GM10248 (cell line): ENCODE measurements around the gene PIPOX.

ENCODE experiments used
- CTCF ChIA-PET: fragments of 300-600 bp; sonication (Branson Sonifier 250); formaldehyde crosslinking; extraction: SDS; loops from one replicate; lab custom pipeline; 2021; ENCODE audit warnings: antibody characterized with exemption; lab: Yijun Ruan, JAX
- POLR2A ChIA-PET: fragments of 350-650 bp; sonication (Branson Sonifier 250); formaldehyde crosslinking; extraction: SDS; loops from one replicate; lab custom pipeline; 2020; ENCODE audit warnings: antibody characterized with exemption; lab: Yijun Ruan, JAX
- DNase-seq: peaks from one replicate; pipeline ENCODE4 v3.0.0; 2012; ENCODE audit errors: extremely low spot score
- CTCF ChIP-seq: IDR thresholded peaks from 2 replicates; pipeline ENCODE4 v1.5.1; 2012; ENCODE audit warnings: mild to moderate bottlenecking, low read depth; ENCODE audit errors: extremely low read depth, missing control alignments, control extremely low read depth

Gene PIPOX

GRCh38 chr17:29068818-29069217 is 25.9 kb downstream of the PIPOX start:
- POLR2A ChIA-PET: no interaction called here
- no peak for DNase-seq
- TF ChIP-seq CTCF: no peak
- CTCF ChIA-PET: no interaction called here

DNA sequence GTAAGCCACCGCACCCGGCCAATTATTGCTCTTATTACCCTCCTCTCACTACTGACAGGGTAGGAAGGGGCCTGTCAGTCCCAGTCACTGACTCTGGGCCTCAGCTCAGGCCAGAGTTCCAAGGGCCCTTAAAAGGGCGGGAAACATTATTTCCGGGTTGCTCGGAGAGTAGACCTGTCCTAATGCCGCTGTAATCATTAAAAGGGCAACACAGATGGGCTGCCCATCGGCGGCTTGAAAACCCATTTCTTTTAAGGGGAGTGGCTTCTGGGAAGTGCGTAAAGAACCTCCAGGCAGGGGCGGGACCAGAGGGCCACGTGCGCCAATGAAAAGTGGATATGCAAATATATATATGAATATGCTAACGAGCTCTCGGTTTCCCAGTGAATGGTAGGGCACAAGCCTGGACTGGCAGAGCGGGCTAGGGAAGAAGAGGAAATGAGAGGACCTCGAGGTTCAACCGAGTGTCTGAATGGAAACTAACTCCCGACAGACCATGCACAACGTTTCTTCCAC is 26.6 kb downstream of the PIPOX start:
- no peak for DNase-seq
- POLR2A ChIA-PET: no interaction called here
- CTCF ChIA-PET: no interaction called here
- TF ChIP-seq CTCF: no peak

- ChIA-PET POLR2A (no interaction called here), CTCF (no interaction called here)
- TF ChIP-seq CTCF: no peak
- no peak for DNase-seq
Measured at GRCh38 chr17:29070308-29070707, 27.4 kb downstream of the PIPOX start.

- POLR2A ChIA-PET: no interaction called here
- no peak for DNase-seq
- TF ChIP-seq CTCF: no peak
- CTCF ChIA-PET: no interaction called here
Measured at GRCh38 chr17:29070781-29071180, 27.8 kb downstream of the PIPOX start.

DNA sequence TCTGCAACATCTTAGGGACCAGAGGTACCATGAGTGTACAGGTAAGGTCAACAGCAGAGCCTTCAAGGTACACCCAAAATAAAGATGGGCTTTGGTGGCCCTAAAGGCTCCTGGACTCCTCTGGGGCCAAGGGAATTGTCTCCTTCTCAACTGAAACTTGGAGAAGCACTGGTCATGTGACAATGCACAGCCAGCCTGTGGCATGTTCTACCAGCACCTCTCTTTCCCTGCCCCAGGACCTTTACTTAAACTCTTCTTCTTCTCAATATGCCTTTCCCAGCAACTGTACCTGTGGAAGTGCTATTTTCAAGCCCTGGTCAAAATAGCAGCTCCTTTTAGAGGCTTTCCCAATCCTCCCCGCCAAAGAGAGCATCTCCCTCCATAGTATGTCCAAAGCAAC is 28.4 kb downstream of the PIPOX start:
- DNase-seq: no peak
- ChIA-PET CTCF (interaction anchor here (0.8 kb wide), 1 partner anchor 41 kb away, joined by 3 read pairs; no protein-coding TSS in a partner anchor), POLR2A (no interaction called here)
- no peak for TF ChIP-seq CTCF

GRCh38 chr17:29073045-29073444 is 30.1 kb downstream of the PIPOX start:
- CTCF ChIA-PET: interaction anchor here (1.7 kb wide), 1 partner anchor 44 kb away, joined by 6 read pairs; no protein-coding TSS in a partner anchor
- TF ChIP-seq CTCF: no peak
- no peak for DNase-seq
- POLR2A ChIA-PET: no interaction called here
